H1 (cell line): ENCODE results near the gene KCND3. TPM values are rescaled to one million over a fixed set of nuclear protein-coding genes. Genes with fewer than 3 reads are reported as not detected.

ENCODE experiments used
- BCL11A ChIP-seq, 2 experiments: IDR thresholded peaks; one replicate each; pipeline ENCODE4 v1.6.1; 2011; ENCODE audit warnings: low read depth in 2 of 2, low read length in 2 of 2, mild to moderate bottlenecking in 2 of 2
- CBX8 ChIP-seq: fragments of 300-800, 300-1000 bp; sonication (generic); IDR thresholded peaks from 2 replicates; pipeline ENCODE4 v1.7.1; 2016; ENCODE audit warnings: low read depth, low read length, borderline replicate concordance
- CEBPB ChIP-seq: IDR thresholded peaks from 2 replicates; pipeline ENCODE4 v1.6.1; 2012; ENCODE audit warnings: low read depth, low read length
- CHD1 ChIP-seq: IDR thresholded peaks from 2 replicates; pipeline ENCODE4 v1.6.1; 2012; ENCODE audit warnings: low read depth, low read length, improper control_type of control experiment
- GTF2F1 ChIP-seq: IDR thresholded peaks from 2 replicates; pipeline ENCODE4 v1.6.1; 2012; ENCODE audit warnings: low read depth, low read length, improper control_type of control experiment, borderline replicate concordance
- HDAC2 ChIP-seq, 2 experiments: fragments of 300-600 bp in 1 of 2; sonication (generic) in 1 of 2; IDR thresholded peaks; 2 replicates each; pipeline ENCODE4 v1.6.1; 2011 to 2012; ENCODE audit warnings: low read depth in 2 of 2, low read length in 2 of 2, mild to moderate bottlenecking in 2 of 2, moderate library complexity in 2 of 2, borderline replicate concordance in 1 of 2, inconsistent platforms in 1 of 2
- polyA plus RNA-seq, 7 experiments: library from polyadenylated mRNA; depleted of rRNA in 3 of 7; stranded (reverse) in 5 of 7; unstranded in 2 of 7; fragments of >200 nt in 5 of 7; fragments of 200-250 nt in 2 of 7; gene quantifications; 1 replicate in 5 of 7; 2 replicates in 1 of 7; 4 replicates in 1 of 7; pipeline versions ENCODE4 v1.2.1 to v1.2.3, GENCODE V29; 2011 to 2013; ENCODE audit warnings: missing spikeins in 2 of 7, mixed read lengths in 2 of 7
- total RNA-seq: library from RNA; stranded (reverse); fragmentation: NEBNext Ultra II Directional; extraction: Animal tissue kit (Norgen Biotek cat#: 25700); gene quantifications from 2 replicates; pipeline ENCODE4 v1.2.1, GENCODE V29; 2021

The KCND3 gene
- total and polyA plus RNA-seq, 2 of the 8 experiments (the other 6 are each of a cell fraction or from before 2014, with no cell fraction given) = 0.14 to 0.48 TPM

DNA sequence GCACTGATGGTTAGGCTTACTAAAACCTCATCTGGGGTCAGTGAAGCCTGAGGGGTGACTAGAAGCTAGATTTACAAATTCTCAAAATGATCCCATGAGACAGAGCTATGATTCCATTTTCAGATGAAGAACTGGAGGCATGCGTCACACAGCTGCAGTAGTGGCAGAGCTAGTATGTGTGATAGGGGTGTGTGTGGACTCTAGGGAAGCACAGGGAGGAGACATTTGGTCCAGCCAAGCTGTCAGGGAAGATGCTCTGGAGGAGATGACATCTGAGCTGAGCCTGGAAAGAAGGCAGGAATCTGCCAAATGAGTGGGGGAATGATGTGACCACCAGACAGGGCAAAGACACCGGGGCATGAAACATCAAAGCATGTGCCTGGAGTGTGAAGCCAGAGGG, 12.0 kb upstream of the KCND3 start (continued):
- TF ChIP-seq GTF2F1 = no peak
- TF ChIP-seq CHD1 = no peak
- TF ChIP-seq CEBPB = no peak
- no peak for TF ChIP-seq HDAC2 (IDR thresholded peaks at IDR 0.05; ENCODE audit: borderline replicate concordance in 1 of 2, low read depth in 2 of 2, low read length in 2 of 2)
- TF ChIP-seq CBX8 = no peak
- TF ChIP-seq BCL11A (IDR thresholded peaks at IDR 0.05; ENCODE audit: low read depth in 2 of 2, low read length in 2 of 2) = no peak
